Head of caudate nucleus (tissue), 42 donors: Measurements from ENCODE around the gene MINK1.
"Not testable (repeated sequence)": the region's sequence is repeated elsewhere in the genome, so short reads cannot be mapped to it uniquely, and the experiment has no call there.

ENCODE experiments used
- DNase-seq, 42 donors: peaks; one replicate each; pipeline versions ENCODE4 v3.0.0 to v3.0.0-alpha.2; 2020 to 2021; ENCODE audit warnings: mixed read lengths in 7 of 42
- intact Hi-C: fragments of 100-400 bp; cut with DNase I; formaldehyde crosslinking; loops from one replicate; pipeline ENCODE4 v1.15.0; 2022

MINK1 gene

DNA sequence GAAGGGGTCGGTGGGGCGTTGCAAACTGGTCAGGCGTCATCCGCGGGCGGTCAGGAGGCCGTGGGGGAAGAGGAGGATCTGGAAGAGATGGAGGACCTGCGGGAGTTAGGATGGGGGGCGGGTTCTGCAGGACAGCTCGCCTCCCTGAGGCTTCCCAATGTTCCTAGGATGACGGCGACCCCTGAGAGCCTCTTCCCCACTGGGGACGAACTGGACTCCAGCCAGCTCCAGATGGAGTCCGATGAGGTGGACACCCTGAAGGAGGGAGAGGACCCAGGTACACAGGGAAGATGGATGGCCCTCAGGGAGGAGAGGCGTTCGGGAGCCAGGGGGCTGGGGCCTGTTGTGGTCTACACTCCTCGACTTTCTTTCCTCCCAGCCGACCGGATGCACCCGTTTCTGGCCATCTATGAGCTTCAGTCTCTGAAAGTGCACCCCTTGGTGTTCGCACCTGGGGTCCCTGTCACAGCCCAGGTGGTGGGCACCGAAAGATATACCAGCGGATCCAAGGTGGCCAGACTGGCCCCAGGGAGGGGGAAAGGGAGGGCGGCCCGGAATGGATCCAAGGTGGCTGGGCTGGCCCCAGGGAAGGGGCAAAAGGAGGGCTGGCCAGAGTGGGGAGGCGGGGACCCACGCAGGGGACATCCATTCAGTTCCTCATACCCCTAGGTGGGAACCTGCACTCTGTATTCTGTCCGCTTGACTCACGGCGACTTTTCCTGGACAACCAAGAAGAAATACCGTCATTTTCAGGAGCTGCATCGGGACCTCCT is 25.3 kb upstream of the MINK1 start:
- intact Hi-C loops, result no loop called here
- peak in 2 of 42 donors; percentile 17 to 21 for DNase-seq

DNA sequence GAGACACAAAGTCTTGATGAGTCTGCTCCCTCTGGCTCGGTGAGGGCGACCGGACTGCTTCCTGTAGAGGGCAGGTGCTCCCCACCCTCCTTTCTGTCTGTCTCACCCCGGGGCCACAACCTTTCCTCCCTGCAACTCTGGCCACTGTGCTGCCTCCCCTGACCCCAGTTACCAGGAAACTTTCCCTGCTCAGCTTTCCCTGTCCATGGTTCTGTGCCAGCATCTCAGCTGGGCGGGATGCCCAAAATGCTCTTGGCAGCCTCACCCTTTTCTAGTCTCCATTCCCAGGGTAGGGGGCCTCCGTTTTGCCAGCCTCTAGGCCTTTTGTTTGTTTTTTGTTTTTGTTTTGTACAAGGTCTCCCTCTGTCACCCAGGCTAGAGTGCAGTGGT is 24.8 kb upstream of the MINK1 start:
- intact Hi-C loops, result no loop called here

DNA sequence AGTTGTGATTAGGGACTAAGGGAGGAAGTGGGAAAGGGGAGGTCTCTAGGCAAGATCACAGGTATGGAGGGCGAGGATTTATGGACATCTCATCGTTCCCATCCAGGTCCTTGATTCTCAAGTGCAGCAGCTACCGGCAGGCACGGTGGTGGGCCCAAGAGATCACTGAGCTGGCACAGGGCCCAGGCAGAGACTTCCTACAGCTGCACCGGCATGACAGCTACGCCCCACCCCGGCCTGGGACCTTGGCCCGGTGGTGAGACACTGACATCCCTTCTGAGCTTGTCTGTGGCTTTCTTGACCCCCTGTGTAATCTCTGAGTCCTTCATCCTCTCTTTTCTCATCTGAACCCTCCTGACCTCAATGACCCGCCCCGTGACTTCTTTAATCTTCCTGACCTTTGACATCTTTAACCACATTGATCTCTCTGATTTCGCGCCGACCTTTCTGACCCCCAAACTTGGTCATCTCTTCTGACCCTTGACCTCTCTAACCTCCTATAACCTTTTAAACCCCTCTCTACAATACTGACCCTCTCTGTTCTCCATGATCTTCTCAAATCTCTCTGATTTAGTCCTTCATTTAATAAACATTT is 22.3 kb upstream of the MINK1 start:
- DNase-seq, result no peak
- intact Hi-C loops, result no loop called here

More for the DNA sequence above, 24.8 kb upstream of the MINK1 start:
- peak in 41 of 42 donors; percentile 16 to 85 (median 66) for DNase-seq

DNA sequence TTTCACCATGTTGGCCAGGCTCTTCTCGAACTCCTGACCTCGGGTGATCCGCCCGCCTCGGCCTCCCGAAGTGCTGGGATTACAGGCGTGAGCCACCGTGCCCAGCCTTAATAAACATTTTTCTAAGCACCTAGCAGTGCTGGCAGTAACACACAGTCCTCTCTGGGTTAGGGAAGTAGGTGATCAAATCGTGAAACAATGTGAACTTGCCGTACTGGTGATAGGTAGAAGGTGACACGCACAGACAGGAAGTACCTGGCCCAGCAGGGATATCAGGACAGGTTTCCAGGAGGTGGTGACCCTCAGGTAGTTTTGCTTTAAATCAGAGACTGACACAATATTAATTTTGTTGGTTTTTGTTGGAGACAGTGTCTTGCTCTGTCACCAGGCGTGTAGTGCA is 21.7 kb upstream of the MINK1 start:
- intact Hi-C loops, result no loop called here
- DNase-seq, result no peak

DNA sequence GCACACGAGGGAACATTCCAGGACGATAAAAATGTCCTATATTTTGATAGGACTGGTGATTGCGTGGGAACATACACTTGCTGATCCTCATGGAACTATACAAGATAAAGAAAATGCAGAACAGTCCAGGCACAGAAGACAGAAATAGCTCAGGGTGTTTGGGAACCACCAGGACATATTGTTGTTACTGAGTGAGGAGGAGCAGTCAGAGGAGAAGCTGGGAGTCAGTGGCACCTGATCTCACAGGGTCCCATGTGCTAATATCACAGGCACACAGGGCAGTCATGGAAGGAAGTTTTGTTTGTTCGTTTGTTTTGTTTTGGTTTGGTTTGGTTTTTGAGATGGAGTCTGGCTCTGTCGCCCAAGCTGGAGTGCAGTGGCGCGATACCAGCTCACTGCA is 20.4 kb upstream of the MINK1 start:
- intact Hi-C loops, result no loop called here
- no peak for DNase-seq

DNA sequence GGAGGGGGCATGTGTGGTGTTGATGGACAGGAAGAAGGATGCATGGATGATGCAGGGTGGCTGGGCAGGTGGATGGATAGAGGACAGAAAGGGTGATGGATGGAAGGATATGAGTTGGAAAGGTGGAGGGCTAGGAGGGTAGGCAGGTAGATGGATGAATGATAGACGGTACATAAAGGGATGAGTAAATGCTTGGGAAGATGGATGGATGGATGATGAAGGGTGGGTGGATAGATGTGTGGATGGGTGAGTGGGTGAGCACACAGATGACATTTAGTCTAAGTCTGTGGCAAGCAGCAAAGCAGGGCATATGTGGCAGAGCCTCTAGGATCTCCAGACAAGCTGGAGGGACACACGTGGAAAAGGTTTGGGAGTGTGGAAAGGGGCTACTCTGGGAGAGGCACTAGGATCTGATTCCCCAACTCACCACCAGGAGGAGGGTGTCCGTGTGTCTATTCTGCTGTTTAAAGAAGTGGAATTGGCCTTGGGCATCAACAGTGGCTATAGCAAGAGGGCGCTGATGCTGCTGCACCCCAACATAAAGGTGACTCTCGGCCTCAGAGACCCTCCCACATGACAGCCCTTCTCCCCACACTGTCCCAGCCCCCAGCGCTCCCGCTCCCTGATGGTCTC is 18.0 kb upstream of the MINK1 start:
- intact Hi-C loops, result no loop called here
- DNase-seq, result peak in 1 of 42 donors; percentile 23

DNA sequence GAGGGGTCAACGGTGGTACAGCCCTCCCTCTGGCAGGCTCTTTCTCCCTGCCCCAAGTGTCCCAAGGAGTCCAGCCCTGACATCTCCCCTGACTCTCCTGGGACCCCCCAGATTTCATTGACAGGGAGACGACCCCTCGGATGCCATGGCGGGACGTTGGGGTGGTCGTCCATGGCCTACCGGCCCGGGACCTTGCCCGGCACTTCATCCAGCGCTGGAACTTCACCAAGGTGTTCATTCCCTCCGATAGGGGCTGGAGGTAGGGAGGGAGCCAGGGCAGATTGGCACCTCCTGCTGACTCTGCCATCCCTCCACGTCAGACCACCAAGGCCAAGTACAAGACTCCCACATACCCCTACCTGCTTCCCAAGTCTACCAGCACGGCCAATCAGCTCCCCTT is 16.3 kb upstream of the MINK1 start:
- no peak for DNase-seq
- intact Hi-C loops, result no loop called here

DNA sequence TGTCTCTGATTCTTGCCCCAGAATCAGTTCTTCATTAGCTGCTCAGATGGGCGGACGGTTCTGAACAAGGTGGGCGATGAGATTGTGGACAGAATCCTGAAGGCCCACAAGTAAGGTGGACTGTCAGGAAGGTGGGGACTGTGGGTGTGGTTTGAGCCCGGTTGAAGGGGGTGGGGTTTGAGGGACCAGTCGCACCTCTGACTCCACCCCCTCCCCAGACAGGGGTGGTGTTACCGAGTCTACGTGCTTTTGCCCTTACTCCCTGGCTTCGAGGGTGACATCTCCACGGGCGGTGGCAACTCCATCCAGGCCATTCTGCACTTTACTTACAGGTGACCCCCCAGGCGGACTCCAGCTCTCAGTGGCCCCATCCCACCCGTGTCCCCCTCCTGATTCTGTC is 14.9 kb upstream of the MINK1 start:
- no peak for DNase-seq
- intact Hi-C loops, result no loop called here

DNA sequence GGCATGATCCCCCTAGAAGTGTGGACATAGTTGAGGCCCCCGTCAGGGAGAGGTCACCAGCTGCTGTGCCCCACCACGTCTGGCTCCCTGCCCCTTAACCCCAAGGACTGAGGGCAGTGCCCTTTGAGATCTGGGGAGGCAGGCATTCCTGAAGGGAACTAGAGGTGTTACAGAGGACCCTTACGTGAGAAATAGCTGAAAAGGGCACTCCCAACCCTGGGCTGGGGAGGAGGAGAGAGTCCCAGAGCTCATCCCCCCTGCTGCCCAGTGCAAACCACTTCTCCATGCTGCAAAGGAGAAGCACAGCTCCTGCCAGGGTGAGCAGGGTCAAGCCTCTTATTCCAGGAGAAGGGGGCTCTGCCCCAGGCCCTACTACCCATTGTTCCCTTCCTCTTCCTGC is 10.3 kb upstream of the MINK1 start:
- DNase-seq, result no peak
- intact Hi-C loops, result no loop called here

DNA sequence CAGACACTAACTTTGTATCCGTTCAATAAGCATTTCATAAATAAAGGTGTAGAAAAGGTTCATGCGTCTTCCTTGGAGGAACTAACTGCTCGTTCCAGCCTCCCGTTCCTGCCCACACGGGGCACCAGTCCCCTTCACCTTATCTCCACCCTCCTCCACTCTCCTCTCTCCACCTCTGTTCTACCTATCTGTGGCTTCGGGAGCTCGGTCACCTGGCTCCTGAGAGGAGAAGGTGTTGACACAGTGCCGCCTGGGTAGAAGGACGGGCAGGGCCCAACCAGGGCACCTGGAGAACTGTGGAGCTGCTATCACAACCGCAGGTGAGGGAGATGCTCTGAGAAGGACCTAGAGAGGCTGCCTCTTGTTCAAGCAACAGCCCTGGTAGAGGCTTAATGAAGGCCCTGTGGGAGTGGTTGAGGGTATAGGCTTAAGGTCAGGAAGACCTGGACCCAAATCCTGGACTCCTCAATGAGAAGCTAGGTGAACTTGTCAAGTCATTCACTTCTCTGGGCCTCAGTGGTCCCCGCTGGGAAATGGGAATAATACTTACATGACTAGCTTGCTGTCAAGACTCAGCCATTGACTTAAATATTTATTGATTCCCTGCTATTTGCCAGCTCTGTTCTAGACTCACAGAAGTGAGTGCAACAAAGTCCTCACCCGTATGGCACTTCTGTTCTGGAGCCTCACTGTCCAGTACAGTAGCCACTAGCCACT is 9.6 kb upstream of the MINK1 start:
- DNase-seq, result no peak
- intact Hi-C loops, result no loop called here

DNA sequence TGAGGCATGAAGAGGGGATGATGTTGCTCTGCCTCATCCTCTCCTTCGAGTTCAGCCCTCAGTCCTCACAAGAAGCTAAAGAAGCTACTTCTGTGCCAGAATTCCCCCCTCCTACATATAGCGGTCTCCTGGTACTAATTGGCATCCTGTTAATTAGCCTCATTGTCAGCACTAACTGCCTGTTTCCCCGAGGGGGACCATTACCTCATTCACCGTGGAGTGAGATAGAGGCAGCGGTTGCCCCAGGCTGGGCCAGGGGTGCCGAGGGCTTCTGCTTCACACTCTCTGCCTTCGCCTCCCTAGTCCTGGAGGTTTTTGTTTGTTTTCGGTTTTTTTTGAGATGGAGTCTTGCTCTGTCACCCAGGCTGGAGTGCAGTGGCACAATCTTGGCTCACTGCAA is 5.7 kb upstream of the MINK1 start:
- DNase-seq, result no peak
- intact Hi-C loops, result no loop called here

DNA sequence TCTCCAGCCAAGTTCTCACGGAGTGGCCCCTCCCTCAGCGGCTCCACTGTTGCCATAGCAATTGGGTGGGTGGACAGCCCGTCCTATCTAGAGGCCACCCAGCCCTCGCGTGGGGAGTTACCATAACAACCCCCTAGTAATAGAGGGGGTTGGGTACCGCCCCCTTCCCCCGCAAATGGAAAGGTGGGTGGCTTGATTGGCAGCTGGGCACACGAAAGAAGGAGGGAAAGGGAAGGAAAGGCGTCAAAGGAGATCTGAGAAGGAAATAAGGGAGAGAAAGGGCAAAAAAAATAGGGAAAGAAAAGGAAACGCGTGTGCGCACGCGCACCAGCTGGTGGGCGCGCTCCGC is 337 bp upstream of the MINK1 start:
- not testable (repeated sequence) for DNase-seq
- intact Hi-C loops, result loop anchor here (2.0 to 10.0 kb wide), 2 partner anchors 42 to 52 kb away; no protein-coding TSS in a partner anchor

DNA sequence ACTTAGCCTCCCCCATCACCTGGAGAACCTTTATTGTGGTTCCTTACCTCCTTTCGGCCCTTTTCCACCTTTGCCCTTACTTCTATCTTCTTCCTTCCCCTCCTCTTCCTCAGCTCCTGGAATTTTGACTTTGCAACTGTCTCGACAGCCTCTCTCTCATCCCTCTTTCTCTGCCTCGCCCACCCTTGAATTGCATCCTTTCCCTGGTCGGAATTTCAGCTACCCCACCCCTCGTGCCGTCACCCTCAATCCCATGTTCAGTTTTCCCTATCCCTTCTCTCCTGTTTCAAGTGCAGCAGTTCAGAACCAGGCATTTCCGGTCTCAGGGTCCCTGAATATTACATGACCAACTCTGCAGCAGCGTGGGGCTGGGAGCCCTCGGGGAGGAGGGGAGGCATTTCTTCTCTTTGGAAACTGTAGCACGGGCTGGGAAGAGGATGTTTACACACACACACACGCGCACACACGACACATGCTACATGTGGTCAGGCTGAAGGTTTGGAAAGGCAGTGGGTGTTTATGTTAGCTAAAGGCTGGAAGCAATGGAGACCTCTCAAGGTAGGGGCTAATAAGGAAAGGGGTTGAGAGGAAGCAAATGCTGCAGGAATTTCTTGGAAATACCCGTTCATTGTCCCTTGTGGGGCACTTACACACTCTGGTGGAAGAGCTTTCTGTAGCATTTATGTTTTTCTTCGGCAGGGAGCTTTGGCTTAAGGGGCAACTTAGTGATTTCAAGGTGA is 971 bp downstream of the MINK1 start:
- peak in 19 of 42 donors; percentile 18 to 64 (median 32) for DNase-seq
- intact Hi-C loops, result loop anchor here (2.0 to 10.0 kb wide), 2 partner anchors 43 to 51 kb away; no protein-coding TSS in a partner anchor

DNA sequence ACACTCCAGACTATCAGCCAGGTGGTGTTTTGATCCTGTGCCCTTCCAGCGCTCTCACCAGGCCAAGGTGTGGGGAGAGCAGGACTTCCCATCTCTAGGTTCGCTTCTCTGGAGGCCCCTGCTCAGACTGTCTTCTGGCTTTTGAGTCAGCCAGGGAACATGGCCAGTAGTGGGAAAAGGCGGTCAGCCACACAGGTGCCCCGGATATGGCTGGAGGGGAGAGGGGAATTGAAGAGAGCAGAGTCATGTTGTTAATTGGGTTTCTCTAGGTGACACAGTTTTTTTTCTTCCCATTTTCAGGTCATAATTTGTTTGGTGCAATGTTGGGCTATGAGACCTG is 1.5 kb downstream of the MINK1 start:
- intact Hi-C loops, result loop anchor here (10.0 kb wide), 1 partner anchor 50 kb away; no protein-coding TSS in a partner anchor
- peak in 2 of 42 donors; percentile 9 to 42 for DNase-seq

DNA sequence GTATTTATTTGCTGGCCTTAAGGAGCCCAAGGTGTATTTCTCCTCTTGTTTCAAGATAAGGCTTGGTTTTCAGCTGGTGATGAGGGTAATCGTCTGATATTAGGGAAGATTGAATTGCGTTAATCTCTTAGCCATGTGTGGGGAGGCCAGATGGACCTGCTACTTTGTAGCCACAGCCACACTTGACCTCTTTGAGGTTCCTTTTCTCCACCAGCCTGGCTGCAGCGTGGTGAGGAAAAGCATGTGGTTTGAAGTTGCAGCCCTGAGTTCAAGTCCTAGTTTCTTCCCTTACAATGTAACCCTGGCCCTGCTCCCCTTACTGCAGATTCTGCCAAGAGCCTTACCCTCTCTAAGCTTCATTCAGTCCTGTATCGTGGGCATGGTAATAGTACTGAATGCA is 3.1 kb downstream of the MINK1 start:
- DNase-seq, result no peak
- intact Hi-C loops, result loop anchor here (10.0 kb wide), 1 partner anchor 49 kb away; no protein-coding TSS in a partner anchor

DNA sequence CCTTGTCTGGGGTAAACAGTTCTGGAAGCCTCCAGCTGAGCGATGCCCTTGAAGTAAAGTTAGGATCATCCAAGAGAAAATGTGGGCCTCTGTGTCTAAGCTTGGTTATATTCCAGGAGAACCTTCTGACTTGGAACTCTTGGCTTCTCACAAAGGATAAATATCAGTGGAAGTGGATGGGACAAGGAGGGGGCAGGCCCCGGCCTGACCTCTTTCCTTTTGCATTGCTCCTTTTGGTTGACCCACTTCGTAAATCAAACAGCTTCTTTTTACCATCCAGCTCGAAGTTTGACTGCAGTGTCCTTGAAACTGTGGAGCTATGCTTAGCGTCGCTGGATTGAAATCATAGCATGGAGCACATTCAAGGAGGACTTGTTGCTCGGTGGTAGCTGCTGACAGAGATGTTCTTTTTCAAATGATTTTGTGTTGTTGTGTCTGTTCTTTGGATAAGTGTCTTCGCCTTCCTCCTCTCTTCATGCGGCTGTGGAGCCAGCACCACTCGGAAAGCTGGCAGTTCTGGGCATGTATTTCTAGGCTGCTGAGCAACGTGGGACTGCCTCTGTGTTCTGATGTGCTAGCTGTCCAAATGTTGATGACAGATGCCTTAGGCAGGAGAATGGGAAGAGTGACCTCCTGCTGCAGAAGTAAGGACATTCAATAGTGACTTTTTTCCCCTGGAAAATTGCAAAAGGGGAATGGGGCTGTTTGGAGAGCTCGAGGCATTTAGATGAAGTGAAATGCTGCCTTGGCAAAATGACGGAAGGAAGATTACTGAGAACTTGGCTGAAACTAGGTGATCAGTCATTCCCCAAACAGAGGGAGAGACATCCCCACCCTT is 4.5 kb downstream of the MINK1 start:
- intact Hi-C loops, result loop anchor here (10.0 kb wide), 1 partner anchor 47 kb away; no protein-coding TSS in a partner anchor
- peak in 19 of 42 donors; percentile 21 to 68 (median 36) for DNase-seq

DNA sequence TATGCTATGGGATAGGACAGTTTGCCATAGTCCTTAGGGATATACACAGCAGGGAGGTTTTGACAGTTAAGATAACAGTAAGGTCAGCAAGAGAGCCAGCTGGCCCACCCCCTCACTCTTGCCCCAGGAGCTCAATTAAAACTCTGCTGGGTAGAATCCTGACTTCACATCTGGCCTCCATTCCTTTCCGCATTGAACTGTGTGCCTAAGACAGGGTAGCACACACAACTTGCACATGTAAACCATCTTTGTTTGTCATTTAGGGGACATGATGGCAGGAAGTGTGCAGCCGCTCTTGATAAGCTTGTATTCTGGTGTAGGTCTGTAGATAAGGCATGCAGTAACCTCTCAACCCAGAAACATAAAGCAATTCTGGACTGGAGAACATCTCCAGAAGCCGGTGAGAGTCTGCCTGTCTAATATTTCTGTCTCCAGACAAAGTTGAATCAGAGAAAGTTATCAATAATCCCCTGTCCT is 5.2 kb downstream of the MINK1 start:
- intact Hi-C loops, result loop anchor here (10.0 kb wide), 1 partner anchor 46 kb away; no protein-coding TSS in a partner anchor
- no peak for DNase-seq

DNA sequence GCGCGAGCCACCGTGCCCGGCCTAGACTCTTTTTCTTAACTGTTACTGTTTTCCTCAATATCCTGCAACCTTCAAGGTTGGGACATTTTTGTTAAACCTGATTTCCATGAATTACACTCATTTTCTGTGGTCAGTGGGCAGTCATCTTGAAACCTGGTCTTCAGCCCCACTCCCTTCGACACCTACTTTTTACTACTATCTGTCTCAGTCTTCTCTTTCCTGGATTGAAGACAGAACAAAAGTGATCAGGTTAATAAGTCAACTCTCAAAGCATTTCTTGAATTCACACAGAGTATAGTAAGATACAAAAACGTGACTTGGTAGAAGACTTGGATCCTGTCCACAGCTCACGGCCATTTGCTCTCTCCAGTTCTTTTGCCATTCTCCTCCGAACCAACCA is 6.1 kb downstream of the MINK1 start:
- intact Hi-C loops, result loop anchor here (10.0 kb wide), 1 partner anchor 46 kb away; no protein-coding TSS in a partner anchor
- DNase-seq, result no peak
